ENCODE results near the gene CTBP1.
A peak's percentile ranks its signal among the peaks of the same experiment; 100 is the strongest.

The CTBP1 gene

GRCh38 chr4:1215141-1216075 lies 33.5 kb downstream of the CTBP1 start:
- Histone ChIP-seq H3K4me2 (ENCODE audit: low read depth, low read length, poor library complexity, severe bottlenecking) (peak overlapping the region; percentile 20), H3K36me3 (ENCODE audit: insufficient read depth, low read length) (peaks cover 55% of the 10 kb centered on the region; the same call in 1 of the 2 replicates), H3F3A (ENCODE audit: low read depth) (no peaks in the 10 kb centered on the region), H3K9ac (ENCODE audit: low read depth, low read length, poor library complexity, severe bottlenecking) (no peak overlapping the region), H3K4me1 (ENCODE audit: insufficient read depth, low read length, poor library complexity, severe bottlenecking) (peaks cover 9% of the 10 kb centered on the region), H4K20me1 (ENCODE audit: insufficient read depth, low read length, poor library complexity, severe bottlenecking) (peaks cover 14% of the 10 kb centered on the region), H3K79me2 (ENCODE audit: insufficient read depth, low read length) (peaks cover 13% of the 10 kb centered on the region; the same call in 1 of the 2 replicates), H3K9me2 (replicated peaks; ENCODE audit: low read depth, low read length) (no peaks in the 10 kb centered on the region), H3K9me3 (ENCODE audit: insufficient read depth, low read depth, low read length) (no peaks in the 10 kb centered on the region), H3K27me3 (ENCODE audit: insufficient read depth, low read length, poor library complexity, severe bottlenecking) (no peaks in the 10 kb centered on the region), H2AFZ (ENCODE audit: low read length) (no peak overlapping the region), H3K4me3 (ENCODE audit: low read length, poor library complexity, severe bottlenecking) (no peak overlapping the region)
- TF ChIP-seq, protein P1, sequence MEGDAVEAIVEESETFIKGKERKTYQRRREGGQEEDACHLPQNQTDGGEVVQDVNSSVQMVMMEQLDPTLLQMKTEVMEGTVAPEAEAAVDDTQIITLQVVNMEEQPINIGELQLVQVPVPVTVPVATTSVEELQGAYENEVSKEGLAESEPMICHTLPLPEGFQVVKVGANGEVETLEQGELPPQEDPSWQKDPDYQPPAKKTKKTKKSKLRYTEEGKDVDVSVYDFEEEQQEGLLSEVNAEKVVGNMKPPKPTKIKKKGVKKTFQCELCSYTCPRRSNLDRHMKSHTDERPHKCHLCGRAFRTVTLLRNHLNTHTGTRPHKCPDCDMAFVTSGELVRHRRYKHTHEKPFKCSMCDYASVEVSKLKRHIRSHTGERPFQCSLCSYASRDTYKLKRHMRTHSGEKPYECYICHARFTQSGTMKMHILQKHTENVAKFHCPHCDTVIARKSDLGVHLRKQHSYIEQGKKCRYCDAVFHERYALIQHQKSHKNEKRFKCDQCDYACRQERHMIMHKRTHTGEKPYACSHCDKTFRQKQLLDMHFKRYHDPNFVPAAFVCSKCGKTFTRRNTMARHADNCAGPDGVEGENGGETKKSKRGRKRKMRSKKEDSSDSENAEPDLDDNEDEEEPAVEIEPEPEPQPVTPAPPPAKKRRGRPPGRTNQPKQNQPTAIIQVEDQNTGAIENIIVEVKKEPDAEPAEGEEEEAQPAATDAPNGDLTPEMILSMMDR (conservative IDR thresholded peaks at IDR 0.05; ENCODE audit: low read length), result no peak
- no peak for TF ChIP-seq EZH2phosphoT487 (IDR thresholded peaks at IDR 0.05; ENCODE audit: borderline replicate concordance)

- Histone ChIP-seq H3K79me2 (ENCODE audit: insufficient read depth, low read length) (peaks cover 13% of the 10 kb centered on the region; the same call in 1 of the 2 replicates), H2AFZ (ENCODE audit: low read length) (no peak overlapping the region), H3F3A (ENCODE audit: low read depth) (no peaks in the 10 kb centered on the region), H4K20me1 (ENCODE audit: insufficient read depth, low read length, poor library complexity, severe bottlenecking) (peaks cover 10% of the 10 kb centered on the region), H3K36me3 (ENCODE audit: insufficient read depth, low read length) (peaks cover 55% of the 10 kb centered on the region; the same call in 1 of the 2 replicates), H3K4me3 (ENCODE audit: low read length, poor library complexity, severe bottlenecking) (no peak overlapping the region), H3K9me2 (replicated peaks; ENCODE audit: low read depth, low read length) (no peaks in the 10 kb centered on the region), H3K9ac (ENCODE audit: low read depth, low read length, poor library complexity, severe bottlenecking) (no peak overlapping the region), H3K9me3 (ENCODE audit: insufficient read depth, low read depth, low read length) (no peaks in the 10 kb centered on the region), H3K4me1 (ENCODE audit: insufficient read depth, low read length, poor library complexity, severe bottlenecking) (peaks cover 6% of the 10 kb centered on the region), H3K4me2 (ENCODE audit: low read depth, low read length, poor library complexity, severe bottlenecking) (no peak overlapping the region), H3K27me3 (ENCODE audit: insufficient read depth, low read length, poor library complexity, severe bottlenecking) (no peaks in the 10 kb centered on the region)
- TF ChIP-seq, protein P1 (conservative IDR thresholded peaks at IDR 0.05; ENCODE audit: low read length), result no peak
- TF ChIP-seq EZH2phosphoT487 (IDR thresholded peaks at IDR 0.05; ENCODE audit: borderline replicate concordance), result no peak
Measured at GRCh38 chr4:1214101-1215095, 34.5 kb downstream of the CTBP1 start.

- H2AFZ ChIP-seq (ENCODE audit: low read length), result no peak overlapping the region
- peaks cover 6% of the 10 kb centered on the region for H4K20me1 ChIP-seq (ENCODE audit: insufficient read depth, low read length, poor library complexity, severe bottlenecking)
- H3K27me3 ChIP-seq (ENCODE audit: insufficient read depth, low read length, poor library complexity, severe bottlenecking), result no peaks in the 10 kb centered on the region
- H3K9me3 ChIP-seq (ENCODE audit: insufficient read depth, low read depth, low read length), result no peaks in the 10 kb centered on the region
- TF ChIP-seq, protein P1 (conservative IDR thresholded peaks at IDR 0.05; ENCODE audit: low read length), result no peak
- TF ChIP-seq EZH2phosphoT487 (IDR thresholded peaks at IDR 0.05; ENCODE audit: borderline replicate concordance), result no peak
- no peak overlapping the region for H3K9ac ChIP-seq (ENCODE audit: low read depth, low read length, poor library complexity, severe bottlenecking)
- H3K9me2 ChIP-seq (replicated peaks; ENCODE audit: low read depth, low read length), result no peaks in the 10 kb centered on the region
- peaks cover 5% of the 10 kb centered on the region for H3K4me1 ChIP-seq (ENCODE audit: insufficient read depth, low read length, poor library complexity, severe bottlenecking)
- peaks cover 55% of the 10 kb centered on the region; the same call in 1 of the 2 replicates for H3K36me3 ChIP-seq (ENCODE audit: insufficient read depth, low read length)
- no peak overlapping the region for H3K4me2 ChIP-seq (ENCODE audit: low read depth, low read length, poor library complexity, severe bottlenecking)
- peaks cover 11% of the 10 kb centered on the region; the same call in 1 of the 2 replicates for H3K79me2 ChIP-seq (ENCODE audit: insufficient read depth, low read length)
- no peak overlapping the region for H3K4me3 ChIP-seq (ENCODE audit: low read length, poor library complexity, severe bottlenecking)
- no peaks in the 10 kb centered on the region for H3F3A ChIP-seq (ENCODE audit: low read depth)
Measured at GRCh38 chr4:1213336-1213995, 35.5 kb downstream of the CTBP1 start.
